ENCODE results near the gene ZIC2. TPM values are rescaled to one million over a fixed set of nuclear protein-coding genes. Genes with fewer than 3 reads are reported as not detected.

Gene ZIC2
- total RNA-seq, 1 experiment from 2014 or later: 2.2 TPM

DNA sequence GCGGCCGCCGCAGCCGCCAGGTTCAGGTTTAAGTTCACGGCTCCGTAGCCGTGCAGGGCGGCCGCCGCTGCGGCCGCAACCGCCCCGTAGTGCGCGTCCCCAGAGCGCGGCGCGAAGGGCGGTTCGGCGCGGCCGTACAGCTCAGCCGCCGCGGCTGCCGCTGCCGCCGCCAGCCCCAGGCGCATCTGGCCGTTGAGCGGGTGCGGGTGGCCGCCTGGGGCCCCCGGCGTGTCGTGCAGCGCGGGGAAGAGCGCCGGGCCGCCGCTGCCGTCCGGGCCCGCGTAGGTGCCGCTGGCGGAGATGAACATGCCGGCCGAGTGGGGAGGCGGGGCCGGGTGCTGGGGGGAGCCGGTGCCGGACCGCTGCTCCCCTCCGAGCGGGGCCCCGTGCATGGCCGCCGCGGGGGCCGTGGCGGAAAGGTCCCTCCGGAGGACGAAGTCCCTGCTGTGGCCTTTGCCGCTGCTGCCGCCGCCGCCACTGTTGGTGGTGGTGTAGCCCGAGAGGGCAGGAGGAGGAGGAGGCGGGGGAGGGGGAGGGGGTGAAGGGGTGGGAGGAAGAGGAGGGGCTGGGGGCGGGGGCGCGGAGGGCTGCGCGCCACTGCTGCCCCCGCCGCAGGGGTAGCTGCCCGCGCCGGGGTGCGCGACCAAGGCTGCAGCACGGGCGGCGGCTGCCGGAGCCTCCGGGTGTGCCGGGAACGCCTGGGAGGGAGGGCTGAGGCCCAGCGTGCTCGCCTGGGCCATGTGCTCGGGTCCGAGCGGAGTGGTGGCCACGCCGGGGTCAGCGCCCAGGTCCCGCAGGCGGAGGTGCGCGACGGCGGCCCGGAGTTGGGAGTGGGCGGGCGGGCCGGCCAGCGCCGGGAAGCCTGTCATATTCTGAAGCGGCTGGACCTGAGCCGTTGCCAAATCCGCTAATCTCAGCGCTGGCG is 10.7 kb upstream of the ZIC2 start:
- DNase-seq (ENCODE audit: low read depth, low spot score): peak; percentile 32
- in situ Hi-C loops (cut with HindIII; ENCODE audit: low pct_unique_long_range_greater_than_20kb, low sequenced_read_pairs): no loop called here

DNA sequence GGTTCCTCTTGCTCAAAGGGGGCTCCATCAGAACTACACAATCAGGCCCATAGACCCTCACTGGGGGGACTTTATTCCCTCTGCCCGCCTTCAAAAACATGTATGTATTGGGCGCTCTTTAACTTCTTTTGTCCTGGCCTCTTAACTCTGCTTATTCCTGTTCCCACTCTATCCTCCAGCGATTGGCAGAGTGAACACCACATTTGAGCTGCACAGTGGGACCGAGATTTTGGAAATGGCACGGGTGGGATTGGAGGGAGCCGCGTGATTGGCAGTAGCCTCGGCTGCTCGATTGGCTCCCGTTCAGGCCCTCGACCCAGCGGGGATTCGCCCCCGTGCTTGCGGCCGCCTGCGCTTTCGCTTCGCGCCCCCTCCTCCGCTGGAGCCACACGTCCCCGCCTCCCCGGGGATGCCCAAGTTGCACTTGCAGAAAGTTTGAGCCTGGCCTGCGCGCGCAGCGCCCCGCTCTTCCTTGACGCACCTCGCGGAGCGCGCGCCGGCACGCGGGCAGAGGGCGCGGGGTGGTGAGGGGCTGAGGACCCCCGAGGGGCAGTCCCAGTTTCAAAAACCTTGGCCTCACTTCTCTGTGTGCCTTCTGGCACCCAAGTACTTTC is 9.9 kb upstream of the ZIC2 start, which contains the start of gene ZIC5:
Gene ZIC5 (minus strand): TSS at position 192 of the 614 bp plus-strand sequence. CDS start 164 bp downstream, at position 28.
- no peak for DNase-seq (ENCODE audit: low read depth, low spot score)
- in situ Hi-C loops (cut with HindIII; ENCODE audit: low pct_unique_long_range_greater_than_20kb, low sequenced_read_pairs): no loop called here

DNA sequence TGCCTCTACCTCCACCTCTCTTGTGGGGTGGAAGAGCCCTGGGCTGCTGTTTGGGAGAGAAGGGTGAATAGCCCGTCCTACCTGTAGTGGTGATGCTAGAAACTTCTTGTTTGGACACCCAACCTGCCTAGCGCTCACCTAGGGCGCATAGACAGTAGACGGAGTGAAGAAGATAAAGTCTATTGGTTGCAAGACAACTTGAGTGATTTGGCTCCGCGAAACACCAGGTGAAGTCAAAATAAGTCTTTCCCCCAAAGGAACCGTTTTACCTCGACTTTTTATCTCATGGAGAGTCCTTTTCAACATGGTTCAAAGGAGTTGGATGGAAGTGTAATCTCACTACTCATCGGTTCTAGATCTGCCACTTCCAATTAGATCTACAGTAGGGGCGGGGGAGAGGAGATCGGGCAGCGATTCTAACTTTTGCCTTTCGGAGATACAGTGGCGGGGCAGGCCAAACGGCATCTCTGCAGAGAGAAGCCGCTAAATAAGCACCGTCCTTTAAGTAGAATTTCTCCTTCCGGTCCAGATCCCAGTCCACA is 9.3 kb upstream of the ZIC2 start:
- in situ Hi-C loops (cut with HindIII; ENCODE audit: low pct_unique_long_range_greater_than_20kb, low sequenced_read_pairs): no loop called here
- no peak for DNase-seq (ENCODE audit: low read depth, low spot score)

DNA sequence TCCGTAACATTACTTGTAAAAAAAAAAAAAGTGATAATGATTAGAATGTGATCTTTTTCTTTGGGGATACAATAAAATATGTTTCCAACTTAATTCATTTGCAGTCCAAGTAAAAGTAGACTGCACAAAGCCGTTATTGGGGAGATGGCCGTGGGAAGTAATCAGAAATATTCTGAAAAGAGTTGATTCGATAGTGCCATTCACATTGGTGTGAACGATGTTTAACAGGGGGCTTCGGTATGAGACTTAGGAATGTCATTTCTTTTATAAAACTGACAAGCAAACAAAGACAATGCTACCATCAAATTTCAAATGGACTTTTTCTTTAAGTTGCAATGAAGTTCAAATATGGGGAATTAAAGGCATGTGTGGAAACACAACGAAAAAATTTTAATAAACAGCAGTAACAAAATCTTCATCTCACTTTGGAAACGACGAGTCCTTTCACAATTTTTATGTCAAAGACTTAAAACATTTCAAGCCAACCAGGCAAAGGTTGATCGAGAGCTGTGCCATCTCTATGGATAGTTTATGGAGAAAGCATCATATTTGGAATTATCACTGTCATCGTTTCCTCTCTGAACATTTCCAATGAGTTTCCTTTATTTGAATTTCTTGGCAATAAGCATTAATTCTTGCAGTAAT is 8.3 kb upstream of the ZIC2 start:
- in situ Hi-C loops (cut with HindIII; ENCODE audit: low pct_unique_long_range_greater_than_20kb, low sequenced_read_pairs): no loop called here
- DNase-seq (ENCODE audit: low read depth, low spot score): no peak

DNA sequence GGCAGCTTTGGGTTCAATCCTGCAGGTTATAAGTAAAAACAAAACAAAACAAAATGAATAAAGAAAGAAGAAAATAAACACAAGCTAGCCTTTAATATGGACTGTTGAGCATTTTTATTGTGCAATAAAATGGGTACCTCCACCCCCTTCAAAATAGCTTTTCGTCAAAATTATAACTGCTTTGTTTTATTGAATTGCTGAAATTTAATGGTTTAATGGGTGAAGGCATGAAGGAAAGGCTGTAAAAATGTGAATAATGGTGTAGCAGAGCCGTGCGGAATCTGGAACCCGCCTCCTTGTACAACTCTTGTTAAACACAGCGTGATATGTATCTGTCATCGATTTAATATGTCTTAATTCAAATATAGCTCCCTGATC is 7.8 kb upstream of the ZIC2 start:
- in situ Hi-C loops (cut with HindIII; ENCODE audit: low pct_unique_long_range_greater_than_20kb, low sequenced_read_pairs): no loop called here

DNA sequence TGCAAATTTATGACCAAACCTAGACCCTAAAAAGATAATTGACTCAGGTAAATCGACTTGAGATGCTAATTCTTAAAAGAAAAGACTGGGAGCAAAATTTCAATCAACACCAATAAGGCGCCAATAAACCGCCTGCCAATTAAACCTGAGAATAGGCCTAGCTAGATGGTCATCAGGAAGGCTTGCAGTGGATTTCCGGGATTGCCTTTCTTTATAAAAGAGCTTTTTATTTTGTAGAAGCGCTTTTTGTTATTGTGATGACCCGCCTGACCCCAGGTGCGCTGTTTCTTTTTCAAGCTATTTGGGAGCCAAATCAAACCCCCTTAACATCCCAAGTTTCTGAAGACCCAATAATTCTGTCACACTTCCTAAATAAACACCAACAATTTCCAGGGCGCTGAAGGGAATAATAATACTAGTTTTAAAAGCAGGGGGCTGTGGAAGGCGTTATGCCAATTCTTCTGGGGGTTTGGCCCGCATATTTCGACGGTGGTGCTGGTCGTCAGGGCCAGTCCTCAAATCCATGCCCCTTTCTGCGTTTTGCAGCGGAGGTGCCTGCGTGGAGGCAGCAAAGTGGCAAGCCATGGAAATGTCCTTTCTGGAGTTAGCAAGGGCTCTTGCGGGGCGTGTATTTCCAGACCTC is 7.2 kb upstream of the ZIC2 start:
- no peak for DNase-seq (ENCODE audit: low read depth, low spot score)

More for the DNA sequence above, 7.8 kb upstream of the ZIC2 start:
- DNase-seq (ENCODE audit: low read depth, low spot score): no peak

DNA sequence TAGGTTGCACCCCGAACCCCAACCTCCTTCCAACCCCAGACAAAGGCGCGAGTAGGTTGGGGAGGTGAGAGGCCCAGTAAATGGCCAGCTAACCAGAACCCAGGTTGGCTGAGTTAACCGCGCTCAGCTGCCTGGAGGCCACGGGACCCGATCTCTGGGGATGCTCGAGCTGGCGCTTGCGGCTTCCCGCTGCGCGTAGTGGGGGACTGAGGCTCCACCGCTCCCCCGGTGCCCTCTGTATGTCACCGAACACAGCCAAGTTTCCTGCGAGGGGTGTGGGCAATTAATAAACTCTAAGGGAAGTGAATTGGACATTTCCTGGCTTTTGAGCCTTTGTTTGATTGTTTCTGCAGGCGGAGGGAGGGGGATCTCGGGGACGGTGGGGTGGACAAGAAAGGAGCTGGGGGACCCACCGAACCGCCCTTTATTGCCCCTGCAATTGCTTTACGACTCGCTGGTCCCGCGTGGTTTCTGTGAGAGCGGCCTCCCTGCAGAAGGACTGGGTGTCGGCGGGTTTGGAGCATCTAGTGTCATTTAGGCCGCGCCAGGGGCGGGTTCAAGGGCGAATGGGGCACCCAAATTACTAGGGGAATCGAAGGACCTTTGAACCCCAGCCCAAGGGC is 6.5 kb upstream of the ZIC2 start:
- in situ Hi-C loops (cut with HindIII; ENCODE audit: low pct_unique_long_range_greater_than_20kb, low sequenced_read_pairs): no loop called here

More for the DNA sequence above, 7.2 kb upstream of the ZIC2 start:
- in situ Hi-C loops (cut with HindIII; ENCODE audit: low pct_unique_long_range_greater_than_20kb, low sequenced_read_pairs): no loop called here

DNA sequence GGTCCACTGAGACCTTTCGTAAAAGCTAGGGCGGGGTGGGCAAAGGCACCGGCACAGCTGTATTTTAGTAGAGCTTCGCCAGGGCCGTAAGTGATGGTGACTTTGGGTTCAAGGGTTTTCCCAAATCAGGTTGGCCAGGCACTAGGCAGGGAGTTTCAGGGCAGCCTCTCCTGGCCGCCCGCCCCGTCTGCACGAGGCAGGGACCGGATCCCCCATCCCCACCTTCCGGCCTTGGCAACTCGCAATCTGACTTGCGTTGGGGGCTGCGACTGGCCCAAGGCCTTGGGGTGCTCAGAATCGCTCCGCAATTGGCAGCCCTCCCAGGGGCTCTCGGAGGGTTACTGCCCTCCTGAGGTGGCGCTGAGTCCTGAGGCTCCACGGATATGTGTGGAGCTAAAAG is 6.0 kb upstream of the ZIC2 start:
- in situ Hi-C loops (cut with HindIII; ENCODE audit: low pct_unique_long_range_greater_than_20kb, low sequenced_read_pairs): no loop called here
- no peak for DNase-seq (ENCODE audit: low read depth, low spot score)

More for the DNA sequence above, 6.5 kb upstream of the ZIC2 start:
- DNase-seq (ENCODE audit: low read depth, low spot score): no peak

DNA sequence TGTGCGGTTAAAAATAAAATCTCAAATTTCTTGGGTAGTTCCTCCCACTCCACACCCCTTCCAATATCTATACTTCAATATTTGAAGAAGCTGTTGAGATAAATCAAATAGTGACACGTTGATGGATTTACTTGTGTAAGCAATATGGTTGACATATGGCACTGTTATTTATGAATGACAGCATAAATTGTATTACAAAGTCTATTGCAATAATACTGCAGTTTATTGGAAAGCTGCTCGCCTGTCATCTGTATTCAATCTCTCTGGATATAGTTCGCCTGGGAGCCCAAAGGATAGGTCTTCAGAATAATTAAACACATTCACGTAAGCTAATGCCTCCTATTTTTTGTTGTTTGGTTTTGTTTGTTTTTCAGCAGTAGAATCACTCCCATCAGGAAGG is 5.0 kb upstream of the ZIC2 start:
- in situ Hi-C loops (cut with HindIII; ENCODE audit: low pct_unique_long_range_greater_than_20kb, low sequenced_read_pairs): no loop called here
- no peak for DNase-seq (ENCODE audit: low read depth, low spot score)

DNA sequence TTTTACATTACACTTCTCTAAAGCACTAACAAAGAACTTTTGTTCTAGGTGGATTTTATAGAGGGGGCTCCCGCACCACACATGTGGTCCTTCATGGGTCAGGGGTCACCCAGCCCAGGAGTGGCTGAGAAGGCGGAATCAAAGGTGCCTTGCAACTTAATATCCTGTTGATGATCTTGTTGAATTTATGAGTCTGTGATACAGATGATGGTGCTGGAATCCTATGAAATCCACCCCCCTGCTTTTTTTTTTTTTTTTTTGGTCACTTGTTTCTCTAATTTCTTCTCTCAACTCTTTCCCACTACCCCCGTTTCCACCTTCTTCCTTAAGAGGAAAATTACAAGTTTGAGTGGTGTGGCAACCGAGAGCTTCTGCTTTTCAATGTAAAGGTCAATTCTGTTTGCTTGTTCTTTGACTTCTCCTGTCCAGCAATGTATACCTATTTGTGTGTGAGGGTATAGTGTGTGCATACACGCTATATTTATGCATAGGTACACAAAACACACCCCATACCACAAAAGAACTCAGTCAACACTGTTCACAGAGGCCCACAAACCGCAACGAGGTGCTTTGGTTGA is 4.2 kb upstream of the ZIC2 start:
- DNase-seq (ENCODE audit: low read depth, low spot score): no peak
- in situ Hi-C loops (cut with HindIII; ENCODE audit: low pct_unique_long_range_greater_than_20kb, low sequenced_read_pairs): no loop called here

DNA sequence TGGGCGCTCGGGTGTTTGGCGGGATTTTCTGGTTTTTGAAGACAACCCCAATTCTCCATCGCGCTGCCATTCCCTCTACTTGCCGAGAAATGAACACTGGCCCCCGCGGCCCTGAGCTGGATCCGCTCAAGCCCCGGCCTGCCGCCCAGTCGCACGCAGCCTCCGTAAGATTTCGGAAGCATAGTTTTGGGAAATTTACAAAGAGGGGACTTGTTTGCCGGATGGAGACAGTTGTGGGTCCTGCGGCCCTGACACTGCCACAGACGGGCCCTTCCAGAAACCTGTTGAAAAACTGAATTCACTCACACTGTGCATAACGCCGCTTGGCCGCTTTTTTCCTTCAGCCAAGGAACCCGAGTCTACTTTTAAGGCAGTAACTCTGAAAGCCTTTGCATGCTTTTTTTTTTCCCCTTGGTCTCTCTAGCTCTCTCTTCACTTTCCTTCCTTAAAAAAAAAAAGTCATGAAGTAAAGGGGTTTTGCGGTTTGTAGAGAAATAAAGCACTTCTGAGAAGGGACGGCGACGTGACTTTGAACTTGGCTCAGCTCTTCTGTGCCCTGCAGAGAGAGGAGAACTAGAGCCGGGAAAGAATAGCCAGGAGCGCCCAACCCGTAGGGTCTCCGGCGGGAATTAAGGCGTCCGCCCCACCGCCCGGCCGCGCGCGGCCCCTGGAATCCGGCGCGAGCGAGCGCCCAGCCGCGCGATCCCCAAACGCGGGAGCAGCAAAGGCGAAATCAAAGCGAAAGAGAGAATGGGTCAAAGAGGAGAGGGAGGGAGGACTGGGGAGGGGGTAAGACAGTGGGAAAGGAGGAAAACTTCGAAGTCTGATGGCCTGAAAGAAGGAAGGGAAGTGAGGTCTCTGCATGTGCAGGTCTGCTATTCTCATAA is 3.4 kb upstream of the ZIC2 start:
- no peak for DNase-seq (ENCODE audit: low read depth, low spot score)
- in situ Hi-C loops (cut with HindIII; ENCODE audit: low pct_unique_long_range_greater_than_20kb, low sequenced_read_pairs): no loop called here

DNA sequence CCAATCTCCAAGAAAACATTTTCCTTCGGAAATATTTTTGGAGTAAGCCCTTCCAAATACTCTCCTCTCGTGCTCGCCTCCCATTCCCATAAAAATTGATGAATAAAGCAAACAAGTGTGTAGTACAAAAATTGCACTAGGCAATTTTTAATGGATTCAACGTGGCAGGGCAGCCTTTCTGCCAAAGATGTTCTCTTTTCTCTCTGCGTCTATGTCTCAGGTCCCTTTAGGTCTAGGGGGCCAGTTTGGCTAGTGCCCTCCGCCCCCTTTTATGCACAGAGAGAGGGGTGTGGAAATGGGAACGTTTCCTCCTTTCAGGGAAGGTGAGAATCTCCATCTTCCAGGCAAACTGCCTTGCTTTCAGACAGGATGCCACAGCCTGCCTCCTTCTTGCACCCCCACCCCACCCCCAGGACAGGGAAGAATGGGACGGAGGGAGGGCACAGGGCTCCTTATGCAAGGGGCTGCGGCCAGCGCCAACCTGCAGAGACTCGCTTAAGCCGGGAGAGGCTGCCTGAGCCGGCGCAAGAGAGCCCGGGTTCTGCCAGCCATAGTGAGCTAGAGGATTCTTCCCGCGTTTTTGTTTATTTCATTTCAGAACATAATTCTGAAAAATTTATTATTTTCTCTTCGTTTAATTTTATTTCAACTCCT is 2.7 kb upstream of the ZIC2 start:
- no peak for DNase-seq (ENCODE audit: low read depth, low spot score)

DNA sequence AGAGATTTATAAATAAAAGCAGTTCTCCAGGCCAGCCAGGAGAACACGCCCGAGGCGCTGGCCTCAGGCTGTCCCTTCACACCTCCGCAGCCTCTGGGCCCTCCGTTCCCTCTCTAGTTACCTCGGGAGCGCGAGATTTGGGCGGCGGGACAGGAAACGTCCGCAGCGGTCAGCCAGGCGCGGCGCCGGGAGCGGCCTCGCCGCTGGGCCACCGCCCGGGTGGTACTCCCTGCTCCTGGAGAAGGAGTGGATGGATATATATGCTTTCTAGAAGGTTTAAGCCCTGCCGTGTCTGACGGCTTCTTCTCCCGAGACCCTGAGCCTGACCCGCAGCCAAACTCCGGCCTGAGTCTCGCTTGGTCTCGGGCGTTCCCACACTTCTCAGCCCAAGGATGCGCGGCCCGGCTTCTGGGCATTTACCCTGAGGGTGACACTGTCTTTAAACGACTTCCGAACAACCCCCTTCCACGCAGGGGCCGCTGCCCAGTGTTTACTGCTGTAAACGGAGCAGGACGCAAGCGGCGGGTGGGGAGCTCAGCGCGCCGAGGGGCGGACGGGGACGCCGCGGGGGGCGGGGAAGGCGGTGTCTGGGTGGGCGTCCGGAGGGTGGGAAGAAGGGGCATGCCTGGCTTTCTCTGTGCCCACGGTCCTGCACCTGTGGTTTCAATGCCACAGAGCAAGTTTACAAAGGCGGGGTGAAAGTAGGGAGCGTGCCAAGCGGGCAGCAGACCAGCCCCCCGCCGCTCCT is 2.0 kb upstream of the ZIC2 start:
- no peak for DNase-seq (ENCODE audit: low read depth, low spot score)
- in situ Hi-C loops (cut with HindIII; ENCODE audit: low pct_unique_long_range_greater_than_20kb, low sequenced_read_pairs): no loop called here

More for the DNA sequence above, 2.7 kb upstream of the ZIC2 start:
- in situ Hi-C loops (cut with HindIII; ENCODE audit: low pct_unique_long_range_greater_than_20kb, low sequenced_read_pairs): no loop called here

DNA sequence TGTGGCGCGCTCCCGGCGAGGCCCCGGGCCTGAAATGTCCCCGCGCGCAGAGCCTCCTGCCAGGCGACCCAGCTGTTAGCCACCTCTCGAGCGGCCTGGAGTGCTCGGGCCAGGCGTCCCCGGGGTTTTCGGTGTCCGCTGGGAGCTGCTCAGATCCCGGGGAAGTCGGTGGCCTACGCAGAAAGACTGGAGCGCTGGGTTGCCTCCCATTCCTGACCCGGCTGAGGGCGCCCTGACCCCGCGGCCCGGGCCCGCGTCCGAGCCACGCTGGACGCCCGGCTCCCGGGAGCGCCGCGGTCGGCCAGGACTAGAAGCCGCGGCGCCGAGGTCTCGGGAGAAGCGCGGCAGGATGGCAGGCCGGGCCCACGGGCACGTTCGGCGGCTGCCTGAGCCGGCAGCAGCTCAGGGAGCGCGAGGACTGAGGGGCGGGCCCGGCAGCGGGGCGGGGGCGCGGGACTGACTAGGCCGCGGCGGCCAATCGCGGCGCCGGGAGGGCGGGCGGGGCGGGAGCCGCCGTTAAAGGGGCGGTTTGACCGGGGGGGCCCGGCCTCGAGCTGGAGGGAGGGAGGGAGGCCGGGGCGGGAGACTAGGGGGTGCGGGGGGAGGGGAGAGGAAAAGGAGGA is 1.3 kb upstream of the ZIC2 start:
- in situ Hi-C loops (cut with HindIII; ENCODE audit: low pct_unique_long_range_greater_than_20kb, low sequenced_read_pairs): no loop called here
- peak; percentile 79 for DNase-seq (ENCODE audit: low read depth, low spot score)
